DMS153 (cell line): Measurements from ENCODE around the gene NFYC.
"Not testable (repeated sequence)": the region's sequence is repeated elsewhere in the genome, so short reads cannot be mapped to it uniquely, and the experiment has no call there.

Experiments used
- DNase-seq: peaks from one replicate; lab custom pipeline; 2025; lab: John Stamatoyannopoulos, UW

NFYC gene

DNA sequence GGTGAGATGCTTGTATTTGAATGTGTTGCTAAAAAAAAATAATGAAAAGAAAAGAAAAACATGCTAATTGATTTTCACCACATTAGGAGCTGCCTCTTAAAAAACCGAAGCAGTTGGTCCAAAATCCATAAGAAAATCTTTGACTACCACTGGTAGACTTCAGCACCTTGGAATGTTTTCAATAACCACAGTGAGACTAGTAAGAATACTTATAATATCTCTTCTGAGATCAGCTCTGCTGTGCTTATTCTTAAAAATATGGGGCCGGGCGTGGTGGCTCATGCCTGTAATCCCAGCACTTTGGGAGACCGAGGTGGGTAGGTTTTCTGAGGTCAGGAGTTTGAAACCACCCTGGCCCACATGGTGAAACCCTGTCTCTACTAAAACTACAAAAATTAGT lies 15.1 kb downstream of the NFYC start:
- no peak for DNase-seq

- DNase-seq, result peak; percentile 96
These were observed 17.2 kb downstream of the NFYC start for GRCh38 chr1:40708750-40709099.

GRCh38 chr1:40709100-40709801 lies 17.7 kb downstream of the NFYC start:
- peak; percentile 99 for DNase-seq

DNA sequence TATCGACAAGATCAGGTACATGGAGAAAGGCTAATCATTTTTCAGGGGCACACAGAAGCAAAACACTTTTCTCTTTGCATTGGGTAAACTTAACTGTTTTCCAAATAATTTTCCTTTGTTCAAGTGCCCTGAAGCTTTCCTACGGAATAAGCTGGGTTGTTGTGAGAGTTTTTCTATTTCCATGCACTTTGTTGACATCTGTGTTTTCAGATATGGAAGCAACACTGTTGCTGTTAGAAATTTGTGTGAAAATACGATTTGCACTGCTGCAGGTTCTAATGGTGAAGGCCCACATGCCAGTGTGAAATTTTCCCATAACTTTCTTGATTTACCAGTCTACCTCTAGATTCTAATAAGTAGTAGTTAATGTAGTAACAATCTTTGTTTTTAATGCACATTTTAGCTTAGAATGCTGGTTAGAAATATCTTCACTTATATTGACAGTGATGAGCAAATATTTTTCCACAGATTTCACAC lies 18.3 kb downstream of the NFYC start:
- no peak for DNase-seq

DNA sequence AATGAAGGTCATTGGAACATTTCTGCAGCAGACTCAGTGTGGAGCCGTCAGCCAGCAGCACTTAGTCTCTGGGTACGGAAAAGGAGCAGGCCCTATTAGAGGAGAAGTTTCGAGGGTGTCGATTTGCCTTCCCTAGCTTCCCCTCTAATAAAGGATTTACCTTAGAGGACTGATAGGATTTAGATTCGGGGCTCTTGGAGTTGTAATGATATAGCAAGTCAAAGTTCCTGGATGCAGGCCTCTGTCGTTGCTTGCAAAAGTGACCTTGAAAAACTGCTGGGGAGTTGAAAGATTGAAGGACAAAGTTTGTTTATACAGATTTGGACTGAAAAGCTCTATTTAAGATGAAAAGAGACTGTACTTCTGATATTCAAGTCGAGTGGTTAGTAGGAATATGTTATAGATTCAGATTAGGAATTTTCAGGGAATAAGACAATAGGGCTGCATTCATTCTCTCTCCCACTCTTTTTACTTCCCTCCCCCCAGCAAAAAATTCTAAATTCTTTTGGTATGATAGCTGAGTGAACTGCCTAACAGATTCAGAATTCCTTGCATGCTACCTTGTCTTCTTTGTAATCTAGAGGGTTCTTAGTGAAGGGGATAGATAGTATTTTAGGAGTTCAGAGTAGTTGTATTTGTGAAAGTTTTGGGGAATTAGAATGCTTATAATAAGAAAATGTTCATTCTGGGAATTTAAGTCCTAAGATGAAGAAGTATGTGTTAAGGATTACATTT lies 19.2 kb downstream of the NFYC start:
- DNase-seq, result no peak

- DNase-seq, result no peak
These were observed 20.2 kb downstream of the NFYC start for GRCh38 chr1:40711465-40712404.

GRCh38 chr1:40712405-40712944 lies 21.0 kb downstream of the NFYC start:
- peak; percentile 43 for DNase-seq

DNA sequence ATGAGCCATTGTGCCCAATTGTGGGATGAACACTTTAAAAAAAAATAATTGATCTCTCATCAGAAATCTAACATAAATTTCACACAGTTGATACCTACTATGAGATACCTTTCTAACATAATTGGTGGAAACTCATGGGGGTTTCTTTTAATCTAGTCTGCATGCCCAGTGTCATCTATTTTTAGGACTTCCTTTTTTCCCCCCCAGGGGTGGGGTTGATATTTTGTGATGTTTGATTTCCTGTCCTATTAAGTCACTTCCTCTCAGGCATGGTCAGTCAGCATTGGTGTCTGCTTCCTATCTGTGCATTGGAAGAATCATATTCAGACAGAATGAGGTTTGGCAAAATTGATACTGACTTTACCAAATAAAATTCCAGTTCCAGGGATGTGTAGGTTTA lies 21.5 kb downstream of the NFYC start:
- no peak for DNase-seq

DNA sequence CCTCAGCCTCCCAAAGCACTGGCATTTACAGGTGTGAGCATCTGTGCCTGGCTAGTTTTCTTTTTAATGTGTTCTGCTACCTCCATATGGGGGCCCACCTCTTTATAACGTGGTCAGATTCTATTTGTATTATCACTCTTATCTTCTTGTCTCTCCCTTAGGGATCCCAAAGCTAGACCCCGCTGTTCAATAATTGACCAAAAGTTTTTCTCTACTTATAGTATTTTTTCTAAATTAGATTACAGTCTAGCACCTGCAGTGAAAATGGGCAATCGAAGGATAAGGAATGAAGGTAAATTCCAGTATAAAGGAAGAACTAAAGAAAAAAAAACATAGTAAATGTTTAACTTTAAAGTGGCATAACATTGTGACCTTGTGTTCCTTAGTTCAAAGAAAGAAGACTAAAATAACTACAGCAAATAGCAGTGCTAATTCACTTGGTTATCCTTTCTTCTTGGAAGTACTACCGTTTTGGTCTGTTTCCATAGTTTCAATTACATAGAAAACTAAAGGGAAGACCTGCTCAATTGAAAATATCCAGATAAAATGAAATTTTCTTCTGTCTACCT lies 24.1 kb downstream of the NFYC start:
- no peak for DNase-seq

DNA sequence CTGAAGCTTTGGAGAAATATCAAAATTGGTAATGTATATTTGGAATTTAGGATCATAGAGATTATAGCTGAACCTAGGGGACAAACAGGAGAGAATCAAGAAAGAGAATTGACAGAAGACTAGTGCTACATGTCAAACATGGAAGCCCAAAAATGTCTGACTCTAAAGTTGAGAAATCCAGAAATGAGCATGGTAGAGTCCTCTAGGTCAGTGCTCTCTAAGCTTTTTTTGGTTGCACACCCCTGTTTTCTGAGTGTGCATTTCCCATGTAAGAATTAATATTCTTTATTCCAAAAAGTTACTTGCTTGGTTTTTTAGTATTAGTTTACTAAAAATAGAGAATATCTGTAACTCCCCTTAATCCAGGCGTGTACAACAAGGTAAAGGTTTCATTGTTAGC lies 25.6 kb downstream of the NFYC start:
- DNase-seq, result no peak

- DNase-seq, result no peak
These were observed 26.5 kb downstream of the NFYC start for GRCh38 chr1:40717955-40718354.

DNA sequence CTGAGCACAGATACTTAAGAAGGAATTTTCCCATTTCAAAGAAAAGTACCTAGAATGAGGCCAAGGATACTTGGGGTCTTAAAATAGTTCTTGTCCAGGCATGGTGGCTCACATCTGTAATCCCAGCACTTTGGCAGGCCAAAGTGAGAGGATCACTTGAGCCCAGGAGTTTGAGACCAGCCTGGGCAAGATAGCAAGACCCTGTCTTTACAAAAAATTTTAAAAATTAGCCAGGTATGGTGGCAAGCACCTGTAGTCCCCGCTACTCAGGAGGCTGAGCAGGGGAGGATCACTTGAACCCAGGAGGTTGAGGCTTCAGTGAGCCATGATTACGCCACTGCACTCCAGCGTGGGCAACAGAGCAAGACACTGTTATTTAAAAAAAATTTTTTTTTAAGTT lies 29.0 kb downstream of the NFYC start:
- no peak for DNase-seq

DNA sequence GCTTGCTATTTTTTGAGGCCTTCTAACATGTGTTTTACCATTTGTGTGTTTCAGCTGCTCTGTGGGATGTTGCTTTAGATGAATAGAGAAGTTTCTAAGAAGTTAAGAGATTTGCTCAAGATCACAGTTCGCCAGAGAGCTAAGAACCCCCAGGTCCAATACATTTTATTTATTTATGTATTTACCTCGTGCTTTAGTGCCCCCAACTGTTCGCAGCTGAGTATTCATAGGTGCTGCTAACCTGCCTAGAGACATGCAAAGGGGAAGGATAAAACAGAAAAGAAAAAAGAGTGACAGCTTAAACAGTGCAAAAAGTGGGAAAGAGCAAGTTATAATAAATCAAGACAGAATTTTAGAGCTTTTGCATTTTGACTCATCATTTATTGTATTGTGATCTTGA lies 31.1 kb downstream of the NFYC start:
- DNase-seq, result no peak

GRCh38 chr1:40723196-40723955 lies 31.9 kb downstream of the NFYC start:
- no peak for DNase-seq

DNA sequence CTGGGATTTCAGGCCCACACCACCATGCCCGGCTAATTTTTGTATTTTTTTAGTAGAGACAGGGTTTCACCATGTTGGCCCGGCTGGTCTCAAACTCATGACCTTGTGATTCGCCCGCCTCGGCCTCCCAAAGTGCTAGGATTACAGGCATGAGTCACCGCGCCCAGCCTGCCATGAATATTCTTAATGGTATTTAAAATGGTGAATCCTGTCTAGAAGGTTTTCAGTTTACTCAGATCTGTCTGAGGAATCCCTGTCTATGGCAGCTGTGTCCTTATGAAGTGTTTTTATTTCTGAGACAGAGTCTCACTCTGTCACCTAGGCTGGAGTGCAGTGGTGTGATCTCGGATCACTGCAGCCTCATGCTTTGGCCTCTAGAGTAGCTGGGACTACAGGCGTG lies 36.2 kb downstream of the NFYC start:
- DNase-seq, result not testable (repeated sequence)

DNA sequence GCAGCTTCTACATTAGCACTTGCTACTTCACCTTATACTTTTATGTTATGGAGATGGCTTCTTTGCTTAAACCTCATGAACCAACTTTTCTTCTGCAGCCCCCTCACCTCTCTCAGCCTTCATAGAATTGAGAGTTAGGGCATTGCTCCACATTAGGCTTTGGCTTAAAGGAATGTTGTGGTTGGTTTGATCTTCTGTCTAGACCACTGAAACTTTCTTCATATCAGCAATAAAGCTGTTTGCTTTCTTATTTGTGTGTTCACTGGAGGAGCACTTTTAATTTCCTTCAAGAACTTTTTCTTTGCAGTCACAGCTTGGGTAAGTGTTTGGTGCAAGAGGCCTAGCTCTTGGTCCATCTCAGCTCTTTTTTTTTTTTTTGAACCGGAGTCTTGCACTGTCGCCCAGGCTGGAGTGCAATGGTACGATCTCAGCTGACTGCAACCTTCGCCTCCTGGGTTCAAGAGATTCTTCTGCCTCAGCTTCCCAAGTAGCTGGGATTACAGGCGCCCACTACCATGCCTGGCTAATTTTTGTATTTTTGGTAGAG lies 37.9 kb downstream of the NFYC start:
- DNase-seq, result not testable (repeated sequence)

- no peak for DNase-seq
These were observed 41.3 kb downstream of the NFYC start for GRCh38 chr1:40732756-40733301.

- no peak for DNase-seq
These were observed 43.6 kb downstream of the NFYC start for GRCh38 chr1:40734882-40735628.

GRCh38 chr1:40736085-40736531 lies 44.6 kb downstream of the NFYC start:
- no peak for DNase-seq

DNA sequence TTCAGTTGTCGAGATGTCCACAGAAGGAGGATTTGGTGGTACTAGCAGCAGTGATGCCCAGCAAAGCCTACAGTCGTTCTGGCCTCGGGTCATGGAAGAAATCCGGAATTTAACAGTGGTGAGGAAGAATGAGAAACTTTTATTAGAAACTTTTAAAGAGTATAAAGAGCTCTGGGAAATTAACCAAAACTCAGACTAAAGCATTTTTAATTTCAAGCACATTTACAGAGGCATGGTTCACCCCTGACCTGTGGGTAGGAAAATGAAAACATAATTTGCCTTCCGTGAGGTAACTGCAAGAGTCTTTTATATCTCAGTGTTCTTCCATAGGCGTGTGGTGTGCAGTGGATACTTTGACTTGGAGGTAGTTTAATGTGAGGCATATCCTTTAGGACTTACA lies 47.3 kb downstream of the NFYC start:
- no peak for DNase-seq
